GM18508 (cell line): ENCODE data around the gene ZNF524.

Experiments
- ATAC-seq: cut with Tn5 transposase; IDR thresholded peaks from one replicate; pipeline ENCODE4 v1.9.1; 2021; ENCODE audit warnings: moderate number of reproducible peaks; ENCODE audit not compliant: insufficient read depth, unreplicated experiment

ZNF524 gene

GRCh38 chr19:55640043-55640576 is 40.0 kb downstream of the ZNF524 start:
- no peak for ATAC-seq

GRCh38 chr19:55640577-55641425 is 40.7 kb downstream of the ZNF524 start, which contains the start of gene ZNF580:
Gene ZNF580 (plus strand): TSS chr19:55641002. CDS start chr19:55642509, 1,507 bp downstream.
- ATAC-seq, result no peak

- ATAC-seq, result no peak
These were observed 41.5 kb downstream of the ZNF524 start for GRCh38 chr19:55641426-55642152.

- no peak for ATAC-seq
These were observed 42.3 kb downstream of the ZNF524 start for GRCh38 chr19:55642153-55643002.

GRCh38 chr19:55643003-55643886 is 43.2 kb downstream of the ZNF524 start, which contains the start of gene ZNF581:
Gene ZNF581 (plus strand): TSS chr19:55643649. CDS start chr19:55644572, 923 bp downstream.
- peak; percentile 38 for ATAC-seq

GRCh38 chr19:55643887-55644176 is 43.7 kb downstream of the ZNF524 start:
- no peak for ATAC-seq

- no peak for ATAC-seq
These were observed 44.2 kb downstream of the ZNF524 start for GRCh38 chr19:55644191-55644833.

- no peak for ATAC-seq
These were observed 44.9 kb downstream of the ZNF524 start for GRCh38 chr19:55644842-55645511.

- ATAC-seq, result no peak
These were observed 45.4 kb downstream of the ZNF524 start for GRCh38 chr19:55645512-55645881.

GRCh38 chr19:55646889-55647731 is 47.0 kb downstream of the ZNF524 start:
- no peak for ATAC-seq

- ATAC-seq, result no peak
These were observed 47.9 kb downstream of the ZNF524 start, which contains the start of gene CCDC106 for GRCh38 chr19:55647732-55648584. Gene CCDC106 (plus strand): TSS chr19:55648212. CDS start chr19:55649047, 835 bp downstream.

- ATAC-seq, result no peak
These were observed 48.6 kb downstream of the ZNF524 start for GRCh38 chr19:55648585-55649267.

GRCh38 chr19:55649268-55650125 is 49.4 kb downstream of the ZNF524 start:
- no peak for ATAC-seq

GRCh38 chr19:55650126-55650557 is 50.1 kb downstream of the ZNF524 start:
- ATAC-seq, result no peak
